Suprapubic skin (tissue), 2 donors: ENCODE results near the gene SYNGR3.

Experiments used
- EP300 ChIP-seq: sonication (generic); formaldehyde crosslinking; IDR thresholded peaks from one replicate; pipeline ENCODE4 v1.6.1; 2017; ENCODE audit warnings: antibody characterized with exemption
- POLR2A ChIP-seq, 2 donors: fragments of 450-650 bp; IDR thresholded peaks; one replicate each; pipeline ENCODE4 v1.6.1; 2017; ENCODE audit warnings: antibody characterized with exemption in 2 of 2, mild to moderate bottlenecking in 2 of 2, moderate library complexity in 2 of 2

GRCh38 chr16:1978476-1979120 lies 11.2 kb upstream of the SYNGR3 start:
- TF ChIP-seq EP300 (no peak), POLR2A (IDR thresholded peaks at IDR 0.05) (no peak)
